HCT116 (cell line): ENCODE measurements around the gene RPRM.

Experiments used
- EZH2 ChIP-seq: fragments of 200-600 bp; sonication (generic); IDR thresholded peaks from 2 replicates; pipeline ENCODE4 v1.6.1; 2017; ENCODE audit warnings: antibody characterized with exemption, mixed run types
- EZH2phosphoT487 ChIP-seq: fragments of 200-600 bp; IDR thresholded peaks from 2 replicates; pipeline ENCODE4 v1.6.1; 2018; ENCODE audit warnings: antibody characterized with exemption, borderline replicate concordance
- POLR2A ChIP-seq: IDR thresholded peaks from 2 replicates; pipeline ENCODE4 v1.7.0; 2011; ENCODE audit warnings: borderline replicate concordance; ENCODE audit not compliant: insufficient read depth, insufficient read length; ENCODE audit errors: extremely low read depth
- ZNF274 ChIP-seq: fragments of 200-500 bp; sonication (Bioruptor generic); IDR thresholded peaks from 2 replicates; pipeline ENCODE4 v1.6.1; 2014; ENCODE audit warnings: mild to moderate bottlenecking, low read depth, low read length, inconsistent platforms
- TF ChIP-seq, protein P1 (sequence below), 3 experiments: fragments of 200-600 bp in 1 of 3; sonication (generic) in 1 of 3; IDR thresholded peaks in 2 of 3; conservative IDR thresholded peaks in 1 of 3; 2 replicates each; pipeline ENCODE4 v1.5.1; 2012 to 2017; ENCODE audit warnings: low read depth in 2 of 3, low read length in 2 of 3, antibody characterized with exemption in 1 of 3, borderline replicate concordance in 1 of 3, control low read depth in 1 of 3, mild to moderate bottlenecking in 1 of 3, mixed read lengths in 1 of 3, mixed run types in 1 of 3, moderate library complexity in 1 of 3; ENCODE audit not compliant: insufficient read depth in 1 of 3
- TF ChIP-seq, protein P2 (sequence below): IDR thresholded peaks from 2 replicates; pipeline ENCODE4 v1.6.1; 2012; ENCODE audit warnings: low read depth
- TF ChIP-seq, protein P3 (sequence below): IDR thresholded peaks from 2 replicates; pipeline ENCODE4 v1.6.1; 2012

DNA sequence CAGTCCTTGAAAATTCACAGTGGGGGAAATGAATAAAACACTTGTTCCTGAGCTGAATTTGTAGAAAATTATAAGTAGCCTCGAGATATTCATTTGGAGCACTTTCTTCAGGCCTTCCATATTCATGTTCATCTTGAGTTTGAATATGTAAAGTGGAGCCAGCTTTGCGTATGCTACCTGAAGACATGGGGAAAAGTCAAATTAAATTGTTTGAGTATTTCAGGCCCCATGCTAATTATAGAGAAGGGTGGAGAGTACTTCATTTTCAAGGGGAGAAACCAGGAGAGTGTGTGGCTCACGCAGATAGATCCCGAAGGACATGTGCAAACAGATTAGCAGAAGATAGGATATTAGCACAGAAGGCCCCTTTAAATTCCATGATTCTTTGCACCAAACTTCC lies 7.7 kb downstream of the RPRM start:
- TF ChIP-seq POLR2A (no peak), EZH2phosphoT487 (no peak), ZNF274 (no peak), EZH2 (no peak)
- TF ChIP-seq, protein P1, sequence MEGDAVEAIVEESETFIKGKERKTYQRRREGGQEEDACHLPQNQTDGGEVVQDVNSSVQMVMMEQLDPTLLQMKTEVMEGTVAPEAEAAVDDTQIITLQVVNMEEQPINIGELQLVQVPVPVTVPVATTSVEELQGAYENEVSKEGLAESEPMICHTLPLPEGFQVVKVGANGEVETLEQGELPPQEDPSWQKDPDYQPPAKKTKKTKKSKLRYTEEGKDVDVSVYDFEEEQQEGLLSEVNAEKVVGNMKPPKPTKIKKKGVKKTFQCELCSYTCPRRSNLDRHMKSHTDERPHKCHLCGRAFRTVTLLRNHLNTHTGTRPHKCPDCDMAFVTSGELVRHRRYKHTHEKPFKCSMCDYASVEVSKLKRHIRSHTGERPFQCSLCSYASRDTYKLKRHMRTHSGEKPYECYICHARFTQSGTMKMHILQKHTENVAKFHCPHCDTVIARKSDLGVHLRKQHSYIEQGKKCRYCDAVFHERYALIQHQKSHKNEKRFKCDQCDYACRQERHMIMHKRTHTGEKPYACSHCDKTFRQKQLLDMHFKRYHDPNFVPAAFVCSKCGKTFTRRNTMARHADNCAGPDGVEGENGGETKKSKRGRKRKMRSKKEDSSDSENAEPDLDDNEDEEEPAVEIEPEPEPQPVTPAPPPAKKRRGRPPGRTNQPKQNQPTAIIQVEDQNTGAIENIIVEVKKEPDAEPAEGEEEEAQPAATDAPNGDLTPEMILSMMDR (IDR thresholded peaks at IDR 0.05 in 2 of 3, conservative IDR thresholded peaks at IDR 0.05 in 1 of 3; ENCODE audit: borderline replicate concordance in 1 of 3, insufficient read depth in 1 of 3, low read depth in 2 of 3, low read length in 2 of 3) = no peak
- TF ChIP-seq, protein P2, sequence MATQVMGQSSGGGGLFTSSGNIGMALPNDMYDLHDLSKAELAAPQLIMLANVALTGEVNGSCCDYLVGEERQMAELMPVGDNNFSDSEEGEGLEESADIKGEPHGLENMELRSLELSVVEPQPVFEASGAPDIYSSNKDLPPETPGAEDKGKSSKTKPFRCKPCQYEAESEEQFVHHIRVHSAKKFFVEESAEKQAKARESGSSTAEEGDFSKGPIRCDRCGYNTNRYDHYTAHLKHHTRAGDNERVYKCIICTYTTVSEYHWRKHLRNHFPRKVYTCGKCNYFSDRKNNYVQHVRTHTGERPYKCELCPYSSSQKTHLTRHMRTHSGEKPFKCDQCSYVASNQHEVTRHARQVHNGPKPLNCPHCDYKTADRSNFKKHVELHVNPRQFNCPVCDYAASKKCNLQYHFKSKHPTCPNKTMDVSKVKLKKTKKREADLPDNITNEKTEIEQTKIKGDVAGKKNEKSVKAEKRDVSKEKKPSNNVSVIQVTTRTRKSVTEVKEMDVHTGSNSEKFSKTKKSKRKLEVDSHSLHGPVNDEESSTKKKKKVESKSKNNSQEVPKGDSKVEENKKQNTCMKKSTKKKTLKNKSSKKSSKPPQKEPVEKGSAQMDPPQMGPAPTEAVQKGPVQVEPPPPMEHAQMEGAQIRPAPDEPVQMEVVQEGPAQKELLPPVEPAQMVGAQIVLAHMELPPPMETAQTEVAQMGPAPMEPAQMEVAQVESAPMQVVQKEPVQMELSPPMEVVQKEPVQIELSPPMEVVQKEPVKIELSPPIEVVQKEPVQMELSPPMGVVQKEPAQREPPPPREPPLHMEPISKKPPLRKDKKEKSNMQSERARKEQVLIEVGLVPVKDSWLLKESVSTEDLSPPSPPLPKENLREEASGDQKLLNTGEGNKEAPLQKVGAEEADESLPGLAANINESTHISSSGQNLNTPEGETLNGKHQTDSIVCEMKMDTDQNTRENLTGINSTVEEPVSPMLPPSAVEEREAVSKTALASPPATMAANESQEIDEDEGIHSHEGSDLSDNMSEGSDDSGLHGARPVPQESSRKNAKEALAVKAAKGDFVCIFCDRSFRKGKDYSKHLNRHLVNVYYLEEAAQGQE = no peak
- TF ChIP-seq, protein P3, sequence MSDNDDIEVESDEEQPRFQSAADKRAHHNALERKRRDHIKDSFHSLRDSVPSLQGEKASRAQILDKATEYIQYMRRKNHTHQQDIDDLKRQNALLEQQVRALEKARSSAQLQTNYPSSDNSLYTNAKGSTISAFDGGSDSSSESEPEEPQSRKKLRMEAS = no peak
